Stimulated activated CD4-positive, alpha-beta T cell treated with anti-CD3 and anti-CD28 coated beads, Interleukin-2, amount 100 ng/mL, for 24 hours (primary cell): ENCODE data around the gene C19orf85.
"Not testable (repeated sequence)": the region's sequence is repeated elsewhere in the genome, so short reads cannot be mapped to it uniquely, and the experiment has no call there.

Experiments used
- DNase-seq, 2 donors: peaks; one replicate each; pipeline ENCODE4 v3.0.0-alpha.2; 2020

The C19orf85 gene

GRCh38 chr19:55436847-55437246 is 27.7 kb downstream of the C19orf85 start:
- no peak for DNase-seq

- DNase-seq, result no peak
These were observed 29.5 kb downstream of the C19orf85 start for GRCh38 chr19:55435020-55435419.

- DNase-seq, result no peak
These were observed 30.1 kb downstream of the C19orf85 start for GRCh38 chr19:55434356-55434919.

DNA sequence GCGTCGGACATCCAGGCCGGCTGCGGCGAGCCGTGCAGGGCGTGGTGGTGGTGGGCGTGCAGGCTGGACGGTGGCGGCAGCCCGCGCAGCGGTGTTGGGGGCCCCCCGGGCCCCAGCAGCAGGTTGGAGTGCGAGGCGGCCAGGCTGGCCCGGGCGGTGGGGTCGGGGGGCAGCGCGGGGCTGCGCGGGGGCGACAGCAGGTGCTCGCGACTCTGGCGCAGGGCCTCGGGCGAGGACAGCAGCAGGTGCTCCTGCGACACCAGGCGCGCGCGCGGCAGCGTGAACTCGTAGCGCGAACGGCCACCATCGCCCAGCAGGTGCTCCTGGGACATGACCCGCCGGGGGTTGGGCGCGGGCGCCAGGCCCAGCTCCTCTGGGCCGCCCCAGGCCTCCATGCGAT is 31.3 kb downstream of the C19orf85 start:
- DNase-seq, result no peak

DNA sequence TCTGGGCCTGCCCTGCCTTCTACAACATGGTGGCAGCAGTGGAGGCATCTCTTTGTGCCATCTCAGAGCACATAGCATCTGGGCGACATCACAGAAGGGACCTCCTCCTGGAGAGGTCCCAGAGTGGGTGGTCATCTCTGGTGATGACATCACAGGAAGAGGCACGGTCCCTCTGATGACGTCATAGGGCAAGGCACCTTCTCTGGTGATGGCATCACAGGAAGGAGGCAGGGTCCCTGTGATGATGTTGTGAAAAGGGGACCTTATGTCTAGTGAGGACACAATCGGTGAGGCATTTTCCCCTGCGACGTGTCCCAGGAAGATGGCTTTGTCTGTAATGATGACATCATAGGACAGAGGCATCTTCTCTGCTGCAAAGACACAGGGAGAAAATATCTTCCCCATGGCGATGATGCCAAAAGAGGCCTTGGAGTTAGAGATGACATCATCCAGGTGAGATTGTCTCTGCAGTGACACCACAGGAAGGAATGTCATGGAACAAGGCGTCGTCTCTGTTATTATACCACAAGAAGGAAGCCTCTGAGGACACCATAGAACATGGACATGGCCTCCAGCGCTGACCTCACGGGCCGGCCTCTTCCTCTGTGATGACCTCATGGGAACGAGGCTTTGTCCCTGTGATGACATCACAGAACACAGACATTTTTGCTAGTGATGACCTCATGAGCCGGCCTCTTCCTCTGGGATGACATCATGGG is 32.2 kb downstream of the C19orf85 start:
- no peak for DNase-seq

GRCh38 chr19:55431183-55431582 is 33.4 kb downstream of the C19orf85 start:
- DNase-seq, result no peak

GRCh38 chr19:55426042-55426441 is 38.5 kb downstream of the C19orf85 start:
- DNase-seq, result no peak

GRCh38 chr19:55424518-55424917 is 40.0 kb downstream of the C19orf85 start:
- no peak for DNase-seq

GRCh38 chr19:55423225-55424005 is 41.1 kb downstream of the C19orf85 start:
- no peak for DNase-seq

DNA sequence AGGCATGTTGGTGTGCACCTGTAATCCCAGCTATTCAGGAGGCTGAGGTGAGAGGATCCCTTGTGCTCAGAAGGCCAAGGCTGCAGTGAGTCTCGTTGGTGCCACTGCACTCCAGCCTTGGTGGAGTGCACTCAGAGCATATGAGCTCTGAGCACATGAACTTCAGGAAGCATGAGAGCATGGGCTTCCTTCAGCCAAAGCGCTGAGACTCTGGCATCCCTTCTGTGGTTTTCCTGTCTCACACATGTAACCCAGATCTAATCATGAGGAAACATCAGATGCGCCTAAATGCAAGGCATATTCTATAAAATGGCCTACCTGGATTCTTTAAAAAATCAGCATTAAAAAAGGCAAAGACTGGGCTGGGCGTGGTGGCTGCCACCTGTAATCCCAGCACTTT is 43.3 kb downstream of the C19orf85 start:
- not testable (repeated sequence) for DNase-seq

- no peak for DNase-seq
These were observed 44.8 kb downstream of the C19orf85 start for GRCh38 chr19:55419624-55420236.

DNA sequence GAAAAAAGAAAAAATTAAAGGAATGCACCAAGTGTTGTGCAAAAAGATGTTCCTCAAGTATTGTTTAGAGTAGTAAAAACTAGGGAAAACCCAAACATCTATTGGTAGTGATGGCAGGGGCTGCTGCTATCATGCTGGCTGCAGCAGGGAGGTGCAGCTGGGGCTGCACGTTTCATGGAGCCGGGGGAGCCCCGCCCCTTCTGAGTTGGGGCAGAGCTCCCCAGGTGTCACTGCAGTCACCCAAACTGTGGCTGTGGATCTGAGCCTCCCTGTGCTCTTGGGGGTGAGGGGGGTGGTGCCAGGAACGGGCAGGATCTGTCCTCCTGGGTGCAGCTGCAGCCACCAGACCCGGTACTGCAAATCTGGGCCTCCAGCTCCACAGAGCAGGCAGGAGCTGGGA is 45.4 kb downstream of the C19orf85 start:
- DNase-seq, result no peak

DNA sequence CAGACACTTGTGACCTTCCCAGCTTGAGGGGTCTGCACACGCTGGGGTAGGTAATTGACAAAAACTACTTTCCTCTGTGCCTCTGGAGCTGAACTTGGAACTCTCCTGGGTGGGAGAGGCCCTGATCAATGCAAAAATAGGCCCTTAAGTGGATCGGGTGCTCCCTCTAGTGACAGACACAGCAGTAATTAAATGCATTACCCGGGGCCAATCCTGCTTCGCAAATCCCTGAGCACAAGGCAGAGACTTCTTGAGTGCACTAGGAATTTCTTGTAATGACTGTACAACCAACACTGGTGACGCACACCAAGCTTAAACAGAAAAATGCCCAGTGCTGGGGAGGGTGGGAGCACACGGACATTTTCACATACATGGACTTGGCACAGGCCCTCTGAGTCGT is 46.4 kb downstream of the C19orf85 start:
- DNase-seq, result peak; percentile 49 to 63
